H9 (cell line): Measurements from ENCODE around the gene KAZALD1. TPM values are rescaled to one million over a fixed set of nuclear protein-coding genes. Genes with fewer than 3 reads are reported as not detected.

Source experiments
- DNase-seq: peaks from one replicate; pipeline ENCODE4 v3.0.0-alpha.2; 2017
- H2AFZ ChIP-seq: one replicate; pipeline ENCODE4 v1.6.1; 2013; ENCODE audit warnings: mild to moderate bottlenecking, low read length, control low read depth, moderate library complexity
- H2AK5ac ChIP-seq: 2 replicates; pipeline ENCODE4 v1.6.1; 2013; ENCODE audit warnings: low read length, control low read depth, mixed read lengths; ENCODE audit not compliant: insufficient read length
- H2BK120ac ChIP-seq: one replicate; pipeline ENCODE4 v1.6.1; 2013; ENCODE audit warnings: low read depth, mild to moderate bottlenecking, low read length, control low read depth, inconsistent platforms; ENCODE audit not compliant: poor library complexity, severe bottlenecking
- H2BK12ac ChIP-seq: 2 replicates; pipeline ENCODE4 v1.6.1; 2013; ENCODE audit warnings: low read length, control low read depth, mixed read lengths, low read depth; ENCODE audit not compliant: insufficient read length
- H2BK15ac ChIP-seq: 2 replicates; pipeline ENCODE4 v1.6.1; 2013; ENCODE audit warnings: low read depth, low read length, control low read depth
- H2BK20ac ChIP-seq: one replicate; pipeline ENCODE4 v1.6.1; 2013; ENCODE audit warnings: low read depth, mild to moderate bottlenecking, low read length, control low read depth, inconsistent platforms; ENCODE audit not compliant: poor library complexity, severe bottlenecking
- H2BK5ac ChIP-seq: 2 replicates; pipeline ENCODE4 v1.6.1; 2013; ENCODE audit warnings: low read length, control low read depth, mixed read lengths; ENCODE audit not compliant: insufficient read length
- H3K14ac ChIP-seq: 2 replicates; pipeline ENCODE4 v1.6.1; 2013; ENCODE audit warnings: low read length, control low read depth; ENCODE audit not compliant: insufficient read depth
- H3K18ac ChIP-seq: 2 replicates; pipeline ENCODE4 v1.6.1; 2013; ENCODE audit warnings: low read depth, mild to moderate bottlenecking, mixed read lengths, low read length, control low read depth; ENCODE audit not compliant: insufficient read length
- H3K23ac ChIP-seq: 2 replicates; pipeline ENCODE4 v1.6.1; 2013; ENCODE audit warnings: low read length, control low read depth, mixed read lengths, low read depth; ENCODE audit not compliant: insufficient read length
- H3K23me2 ChIP-seq: 2 replicates; pipeline ENCODE4 v1.6.1; 2013; ENCODE audit warnings: low read depth, mild to moderate bottlenecking, mixed read lengths, low read length, control low read depth; ENCODE audit not compliant: insufficient read length, poor library complexity, severe bottlenecking
- H3K27ac ChIP-seq: 2 replicates; pipeline ENCODE4 v1.5.1; 2013; ENCODE audit warnings: low read length, control low read depth, mixed read lengths, low read depth; ENCODE audit not compliant: insufficient read length
- H3K27me3 ChIP-seq: 2 replicates; pipeline ENCODE4 v1.6.1; 2013; ENCODE audit warnings: low read length, control low read depth, inconsistent platforms; ENCODE audit not compliant: insufficient read depth
- H3K4ac ChIP-seq: 2 replicates; pipeline ENCODE4 v1.6.1; 2013; ENCODE audit warnings: low read depth, mild to moderate bottlenecking, control low read depth, inconsistent platforms, low read length, moderate library complexity
- H3K4me1 ChIP-seq: 2 replicates; pipeline ENCODE4 v1.6.1; 2013; ENCODE audit warnings: low read length, control low read depth, inconsistent platforms; ENCODE audit not compliant: insufficient read depth
- H3K4me2 ChIP-seq: 2 replicates; pipeline ENCODE4 v1.6.1; 2013; ENCODE audit warnings: low read length, control low read depth, mixed read lengths; ENCODE audit not compliant: insufficient read length, insufficient read depth
- H3K56ac ChIP-seq: 2 replicates; pipeline ENCODE4 v1.6.1; 2013; ENCODE audit warnings: low read depth, mild to moderate bottlenecking, mixed read lengths, low read length, control low read depth; ENCODE audit not compliant: insufficient read length
- H3K79me1 ChIP-seq: 2 replicates; pipeline ENCODE4 v1.6.1; 2013; ENCODE audit warnings: low read depth, mild to moderate bottlenecking, moderate library complexity, low read length, control low read depth, inconsistent platforms; ENCODE audit not compliant: insufficient read depth, poor library complexity, severe bottlenecking
- H3K79me2 ChIP-seq: 2 replicates; pipeline ENCODE4 v1.6.1; 2013; ENCODE audit warnings: low read length, control low read depth, inconsistent platforms; ENCODE audit not compliant: insufficient read depth
- H3K9ac ChIP-seq: 2 replicates; pipeline ENCODE4 v1.6.1; 2013; ENCODE audit warnings: low read length, control low read depth, mixed read lengths; ENCODE audit not compliant: insufficient read length; ENCODE audit errors: extremely low read depth
- H3K9me3 ChIP-seq: one replicate; pipeline ENCODE4 v1.6.1; 2013; ENCODE audit warnings: low read depth, low read length, inconsistent platforms; ENCODE audit not compliant: control insufficient read depth
- H3T11ph ChIP-seq: one replicate; pipeline ENCODE4 v1.6.1; 2013; ENCODE audit warnings: mild to moderate bottlenecking, low read length, control low read depth, inconsistent platforms
- H4K20me1 ChIP-seq: one replicate; pipeline ENCODE4 v1.6.1; 2013; ENCODE audit not compliant: control insufficient read depth, insufficient read length, insufficient read depth
- H4K5ac ChIP-seq: 2 replicates; pipeline ENCODE4 v1.6.1; 2013; ENCODE audit warnings: low read depth, mild to moderate bottlenecking, mixed read lengths, low read length, control low read depth; ENCODE audit not compliant: insufficient read length
- H4K8ac ChIP-seq: replicated peaks from 2 replicates; pipeline ENCODE4 v1.6.1; 2013; ENCODE audit warnings: low read length, control low read depth, mixed read lengths, low read depth; ENCODE audit not compliant: insufficient read length
- H4K91ac ChIP-seq: 2 replicates; pipeline ENCODE4 v1.6.1; 2013; ENCODE audit warnings: low read depth, mild to moderate bottlenecking, moderate library complexity, mixed read lengths, low read length, control low read depth; ENCODE audit not compliant: insufficient read length
- H3K27ac Mint-ChIP-seq, 3 experiments: 2 replicates in 2 of 3; 3 replicates in 1 of 3; pipeline ENCODE4 v1.8.0; 2020 to 2021; ENCODE audit warnings: mixed read lengths in 3 of 3, mild to moderate bottlenecking in 1 of 3, moderate library complexity in 1 of 3
- H3K27me3 Mint-ChIP-seq: 2 replicates; pipeline ENCODE4 v1.8.0; 2021; ENCODE audit warnings: low read depth, mild to moderate bottlenecking, moderate library complexity, mixed read lengths
- H3K36me3 Mint-ChIP-seq, 3 experiments: 2 replicates in 2 of 3; 3 replicates in 1 of 3; pipeline ENCODE4 v1.8.0; 2020 to 2021; ENCODE audit warnings: low read depth in 3 of 3, mixed read lengths in 3 of 3; ENCODE audit not compliant: insufficient read depth in 1 of 3
- H3K4me1 Mint-ChIP-seq, 2 experiments: 2 replicates each; pipeline ENCODE4 v1.8.0; 2020; ENCODE audit warnings: mixed read lengths in 2 of 2
- H3K4me3 Mint-ChIP-seq, 2 experiments: 2 replicates in 1 of 2; 3 replicates in 1 of 2; pipeline ENCODE4 v1.8.0; 2020 to 2021; ENCODE audit warnings: mild to moderate bottlenecking in 2 of 2, mixed read lengths in 2 of 2, moderate library complexity in 1 of 2
- H3K9me3 Mint-ChIP-seq, 2 experiments: 2 replicates in 1 of 2; 3 replicates in 1 of 2; pipeline ENCODE4 v1.8.0; 2020; ENCODE audit warnings: mild to moderate bottlenecking in 2 of 2, mixed read lengths in 2 of 2, moderate library complexity in 1 of 2
- CTCF ChIP-seq: fragments of 200-600 bp; sonication (generic); conservative IDR thresholded peaks from 3 replicates; pipeline ENCODE4 v1.8.0; 2021; ENCODE audit warnings: antibody characterized with exemption, mild to moderate bottlenecking
- WGBS: extraction: QIAGEN DNeasy Blood & Tissue Kit; methylation state at CpG from one replicate; pipeline ENCODE4 v1.1.7; 2013; ENCODE audit warnings: missing lambda C conversion rate, low lambda C conversion rate, mixed read lengths; ENCODE audit not compliant: insufficient read length; ENCODE audit errors: extremely low coverage; 5-methylcytosine and 5-hydroxymethylcytosine counted together
- total RNA-seq: library from RNA; stranded (reverse); gene quantifications from 2 replicates; pipeline ENCODE4 v1.2.1, GENCODE V29; 2021

The KAZALD1 gene
- total RNA-seq, 1 experiment from 2014 or later, result 2.9 TPM

- no peak overlapping the region for H2BK20ac ChIP-seq
- no peak overlapping the region for H2BK120ac ChIP-seq
- no peaks in the 10 kb centered on the region for H3K36me3 Mint-ChIP-seq
- H3K27ac Mint-ChIP-seq, result no peak overlapping the region
- no peak overlapping the region for H3K4me2 ChIP-seq
- H3K9ac ChIP-seq, result no peak overlapping the region
- no peaks in the 10 kb centered on the region for H3K9me3 Mint-ChIP-seq
- H3K18ac ChIP-seq, result no peak overlapping the region
- no peaks in the 10 kb centered on the region for H4K20me1 ChIP-seq
- no peak overlapping the region for H2BK15ac ChIP-seq
- WGBS, result no CpG with 5 or more reads among the region's 2 CpGs
- no peak overlapping the region for H2AK5ac ChIP-seq
- H2AFZ ChIP-seq, result no peak overlapping the region
- no peak overlapping the region for H4K8ac ChIP-seq
- no peak overlapping the region for H3T11ph ChIP-seq
- H3K4ac ChIP-seq, result no peak overlapping the region
- no peaks in the 10 kb centered on the region for H3K79me1 ChIP-seq
- no peak for TF ChIP-seq CTCF
- H3K23ac ChIP-seq, result no peak overlapping the region
- no peaks in the 10 kb centered on the region for H3K79me2 ChIP-seq
- H2BK5ac ChIP-seq, result no peak overlapping the region
- DNase-seq, result no peak
- H2BK12ac ChIP-seq, result no peak overlapping the region
- H3K27me3 Mint-ChIP-seq, result peaks cover 76% of the 10 kb centered on the region
- H3K56ac ChIP-seq, result no peak overlapping the region
- H4K91ac ChIP-seq, result no peak overlapping the region
- no peak overlapping the region for H3K14ac ChIP-seq
- no peak overlapping the region for H3K27ac ChIP-seq
- peaks cover 3 to 27% of the 10 kb centered on the region in 2 experiments; a peak in 3 of 4 replicates for H3K4me1 Mint-ChIP-seq
- no peak overlapping the region for H4K5ac ChIP-seq
- no peaks in the 10 kb centered on the region for H3K4me1 ChIP-seq
- H3K23me2 ChIP-seq, result no peaks in the 10 kb centered on the region
- H3K4me3 Mint-ChIP-seq, result no peak overlapping the region
- peaks cover 12% of the 10 kb centered on the region; the same call in 1 of the 2 replicates for H3K27me3 ChIP-seq
- H3K9me3 ChIP-seq, result no peaks in the 10 kb centered on the region
Observed at GRCh38 chr10:101114646-101115045, 52.9 kb downstream of the KAZALD1 start.

Other genes starting within 250 kb of the KAZALD1 start
- 20.9 and 23.1 TPM in 2 replicates for gene SLF2, start 149.0 kb upstream of the KAZALD1 start, total RNA-seq
- 8.1 and 8.5 TPM in 2 replicates for gene SEMA4G, start 92.5 kb upstream of the KAZALD1 start, total RNA-seq
- 70.3 and 71.0 TPM in 2 replicates for gene MRPL43, start 74.5 kb upstream of the KAZALD1 start, total RNA-seq
- gene TWNK, start 74.4 kb upstream of the KAZALD1 start, total RNA-seq, result 38.7 and 41.7 TPM in 2 replicates
- gene LZTS2, start 62.2 kb upstream of the KAZALD1 start, total RNA-seq, result 69.1 and 71.3 TPM in 2 replicates
- gene PDZD7, start 30.9 kb upstream of the KAZALD1 start, total RNA-seq, result 1.7 and 2.0 TPM in 2 replicates
- gene SFXN3, start 30.8 kb upstream of the KAZALD1 start, total RNA-seq, result 2.8 and 3.4 TPM in 2 replicates
- gene TLX1, start 69.3 kb downstream of the KAZALD1 start, total RNA-seq, result not detected in 2 replicates
- gene LBX1, start 167.5 kb downstream of the KAZALD1 start, total RNA-seq, result not detected in 2 replicates